ENCODE results near the gene COL12A1. TPM values are rescaled to one million over a fixed set of nuclear protein-coding genes. Genes with fewer than 3 reads are reported as not detected.

Gene COL12A1
- total RNA-seq, 4 donors from 2014 or later = 17.2 to 30.5 (median 22.4) TPM

- DNase-seq (no peak), ATAC-seq (no peak)
- no peaks in the 10 kb centered on the region for H3K27me3 ChIP-seq
- H3K27ac ChIP-seq = no peak overlapping the region
- H3K4me3 ChIP-seq = no peak overlapping the region
- H3K36me3 ChIP-seq = no peaks in the 10 kb centered on the region
- no peaks in the 10 kb centered on the region for H3K9me3 ChIP-seq
- no peaks in the 10 kb centered on the region for H3K4me1 ChIP-seq
- intact Hi-C loops (cut with DNase I; ENCODE audit: low total_unique reads) (no loop called here), in situ Hi-C loops (cut with MboI; ENCODE audit: low sequenced_read_pairs in 4 of 4) (no loop called here)
- TF ChIP-seq, protein P1, sequence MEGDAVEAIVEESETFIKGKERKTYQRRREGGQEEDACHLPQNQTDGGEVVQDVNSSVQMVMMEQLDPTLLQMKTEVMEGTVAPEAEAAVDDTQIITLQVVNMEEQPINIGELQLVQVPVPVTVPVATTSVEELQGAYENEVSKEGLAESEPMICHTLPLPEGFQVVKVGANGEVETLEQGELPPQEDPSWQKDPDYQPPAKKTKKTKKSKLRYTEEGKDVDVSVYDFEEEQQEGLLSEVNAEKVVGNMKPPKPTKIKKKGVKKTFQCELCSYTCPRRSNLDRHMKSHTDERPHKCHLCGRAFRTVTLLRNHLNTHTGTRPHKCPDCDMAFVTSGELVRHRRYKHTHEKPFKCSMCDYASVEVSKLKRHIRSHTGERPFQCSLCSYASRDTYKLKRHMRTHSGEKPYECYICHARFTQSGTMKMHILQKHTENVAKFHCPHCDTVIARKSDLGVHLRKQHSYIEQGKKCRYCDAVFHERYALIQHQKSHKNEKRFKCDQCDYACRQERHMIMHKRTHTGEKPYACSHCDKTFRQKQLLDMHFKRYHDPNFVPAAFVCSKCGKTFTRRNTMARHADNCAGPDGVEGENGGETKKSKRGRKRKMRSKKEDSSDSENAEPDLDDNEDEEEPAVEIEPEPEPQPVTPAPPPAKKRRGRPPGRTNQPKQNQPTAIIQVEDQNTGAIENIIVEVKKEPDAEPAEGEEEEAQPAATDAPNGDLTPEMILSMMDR (IDR thresholded peaks at IDR 0.05 in 4 of 5, conservative IDR thresholded peaks at IDR 0.05 in 1 of 5) = no peak
- TF ChIP-seq POLR2A (IDR thresholded peaks at IDR 0.05) = no peak
Observed at GRCh38 chr6:75118925-75119515, 86.8 kb downstream of the COL12A1 start.

DNA sequence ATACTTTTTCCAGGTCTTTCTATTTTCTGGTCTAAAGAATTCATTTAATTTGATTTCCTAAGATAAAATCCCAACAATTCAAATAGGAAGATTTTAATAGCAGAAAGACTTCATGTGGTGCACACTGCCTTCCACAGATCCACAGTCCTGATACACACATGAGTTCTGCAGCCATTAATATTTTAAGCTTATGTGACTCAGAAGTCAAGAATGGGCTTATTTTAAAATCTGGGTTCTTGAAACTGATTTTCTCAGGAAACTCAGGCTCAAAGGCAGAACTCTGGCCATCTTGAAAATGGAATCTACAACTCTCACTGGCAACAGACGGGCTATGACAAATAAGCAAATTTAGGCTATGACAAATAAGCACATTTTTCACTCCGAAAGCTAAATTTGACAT is 88.2 kb downstream of the COL12A1 start:
- Histone ChIP-seq H3K9me3 (no peaks in the 10 kb centered on the region), H3K4me1 (no peaks in the 10 kb centered on the region), H3K4me3 (no peak overlapping the region), H3K27me3 (no peaks in the 10 kb centered on the region), H3K27ac (no peak overlapping the region), H3K36me3 (no peaks in the 10 kb centered on the region)
- ATAC-seq (no peak), DNase-seq (no peak)
- TF ChIP-seq POLR2A (IDR thresholded peaks at IDR 0.05) = no peak
- TF ChIP-seq, protein P1 (IDR thresholded peaks at IDR 0.05 in 4 of 5, conservative IDR thresholded peaks at IDR 0.05 in 1 of 5) = no peak
- intact Hi-C loops (cut with DNase I; ENCODE audit: low total_unique reads) (no loop called here), in situ Hi-C loops (cut with MboI; ENCODE audit: low sequenced_read_pairs in 4 of 4) (no loop called here)

GRCh38 chr6:75116946-75117345 is 88.9 kb downstream of the COL12A1 start:
- in situ Hi-C loops (cut with MboI; ENCODE audit: low sequenced_read_pairs in 4 of 4) = no loop called here
- no peak overlapping the region for H3K4me3 ChIP-seq
- no peak for TF ChIP-seq POLR2A (IDR thresholded peaks at IDR 0.05)
- TF ChIP-seq, protein P1 (IDR thresholded peaks at IDR 0.05 in 4 of 5, conservative IDR thresholded peaks at IDR 0.05 in 1 of 5) = no peak
- intact Hi-C loops (cut with DNase I; ENCODE audit: low total_unique reads) = no loop called here
- no peaks in the 10 kb centered on the region for H3K4me1 ChIP-seq
- H3K27ac ChIP-seq = no peak overlapping the region
- no peaks in the 10 kb centered on the region for H3K27me3 ChIP-seq
- no peak for DNase-seq
- H3K9me3 ChIP-seq = no peaks in the 10 kb centered on the region
- ATAC-seq = no peak
- H3K36me3 ChIP-seq = no peaks in the 10 kb centered on the region

DNA sequence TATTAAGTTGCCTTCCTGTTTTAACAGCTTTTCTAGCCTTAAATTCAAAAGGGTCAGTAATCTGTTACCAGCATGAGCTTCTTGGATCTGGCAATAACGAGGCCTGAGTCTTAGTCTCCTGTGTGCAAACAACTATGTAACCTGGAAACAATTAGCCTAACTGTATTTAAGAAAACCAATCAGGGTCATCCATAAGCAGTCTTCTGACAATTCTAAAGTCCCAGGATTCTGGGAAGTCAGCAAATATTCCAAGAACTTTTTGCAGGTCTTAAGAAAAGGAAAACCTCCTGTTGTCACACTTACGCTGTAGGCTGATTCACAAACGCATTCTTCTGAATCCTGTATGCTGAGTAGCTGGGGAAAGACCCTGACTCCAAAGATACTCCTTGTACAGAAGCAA is 90.4 kb downstream of the COL12A1 start:
- Histone ChIP-seq H3K4me1 (no peaks in the 10 kb centered on the region), H3K27me3 (no peaks in the 10 kb centered on the region), H3K27ac (no peak overlapping the region), H3K9me3 (no peaks in the 10 kb centered on the region), H3K36me3 (no peaks in the 10 kb centered on the region), H3K4me3 (no peak overlapping the region)
- DNase-seq (no peak), ATAC-seq (no peak)
- in situ Hi-C loops (cut with MboI; ENCODE audit: low sequenced_read_pairs in 4 of 4) = no loop called here
- TF ChIP-seq POLR2A (IDR thresholded peaks at IDR 0.05) = no peak
- TF ChIP-seq, protein P1 (IDR thresholded peaks at IDR 0.05 in 4 of 5, conservative IDR thresholded peaks at IDR 0.05 in 1 of 5) = no peak
- intact Hi-C loops (cut with DNase I; ENCODE audit: low total_unique reads) = no loop called here

DNA sequence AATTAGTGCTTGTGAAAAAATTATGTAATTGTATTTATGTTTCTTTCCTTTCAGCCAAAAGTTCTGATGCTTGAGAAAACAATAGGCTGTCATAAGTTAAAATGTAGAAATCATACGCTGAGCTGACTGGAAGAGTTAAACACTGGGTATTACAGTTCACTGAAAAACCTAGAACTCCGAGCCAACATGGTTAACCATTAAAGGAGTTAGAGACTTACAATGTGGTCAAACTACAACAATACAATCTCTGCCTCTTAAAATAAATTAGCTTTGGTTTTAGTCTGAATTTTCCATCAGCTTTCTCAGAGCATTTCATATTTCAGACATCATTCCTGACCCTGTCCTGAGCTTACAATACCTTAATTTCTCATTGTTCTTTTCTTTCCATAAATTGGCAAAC is 91.0 kb downstream of the COL12A1 start:
- no peak for ATAC-seq
- Histone ChIP-seq H3K9me3 (no peaks in the 10 kb centered on the region), H3K4me3 (no peak overlapping the region), H3K4me1 (no peaks in the 10 kb centered on the region), H3K27me3 (no peaks in the 10 kb centered on the region), H3K36me3 (no peaks in the 10 kb centered on the region), H3K27ac (no peak overlapping the region)
- TF ChIP-seq, protein P1 (IDR thresholded peaks at IDR 0.05 in 4 of 5, conservative IDR thresholded peaks at IDR 0.05 in 1 of 5) = no peak
- no peak for TF ChIP-seq POLR2A (IDR thresholded peaks at IDR 0.05)
- intact Hi-C loops (cut with DNase I; ENCODE audit: low total_unique reads) (no loop called here), in situ Hi-C loops (cut with MboI; ENCODE audit: low sequenced_read_pairs in 4 of 4) (no loop called here)
- no peak for DNase-seq

Data from gastrocnemius medialis (tissue), 4 donors.